ENCODE results near the gene SPHK2.

- TF ChIP-seq EZH2phosphoT487 (IDR thresholded peaks at IDR 0.05; ENCODE audit: borderline replicate concordance, low read depth) (no peak), POLR2AphosphoS5 (IDR thresholded peaks at IDR 0.05; ENCODE audit: low read depth, low read length) (no peak), RAD21 (IDR thresholded peaks at IDR 0.05; ENCODE audit: low read length) (no peak), RFX5 (IDR thresholded peaks at IDR 0.05; ENCODE audit: low read length) (no peak), SIN3A (IDR thresholded peaks at IDR 0.05; ENCODE audit: borderline replicate concordance, low read depth, low read length) (no peak), GABPA (IDR thresholded peaks at IDR 0.05; ENCODE audit: low read depth) (no peak), CTCF (IDR thresholded peaks at IDR 0.05) (no peak), YY1 (IDR thresholded peaks at IDR 0.05; ENCODE audit: low read depth) (no peak), SMC3 (IDR thresholded peaks at IDR 0.05; ENCODE audit: low read depth, low read length) (no peak), TAF1 (IDR thresholded peaks at IDR 0.05; ENCODE audit: borderline replicate concordance, low read depth, low read length) (no peak), EP300 (IDR thresholded peaks at IDR 0.05; ENCODE audit: borderline replicate concordance in 1 of 2, low read depth in 1 of 2, low read length in 1 of 2) (no peak), NRF1 (IDR thresholded peaks at IDR 0.05; ENCODE audit: low read depth, low read length) (no peak)
- TF ChIP-seq, protein P1, sequence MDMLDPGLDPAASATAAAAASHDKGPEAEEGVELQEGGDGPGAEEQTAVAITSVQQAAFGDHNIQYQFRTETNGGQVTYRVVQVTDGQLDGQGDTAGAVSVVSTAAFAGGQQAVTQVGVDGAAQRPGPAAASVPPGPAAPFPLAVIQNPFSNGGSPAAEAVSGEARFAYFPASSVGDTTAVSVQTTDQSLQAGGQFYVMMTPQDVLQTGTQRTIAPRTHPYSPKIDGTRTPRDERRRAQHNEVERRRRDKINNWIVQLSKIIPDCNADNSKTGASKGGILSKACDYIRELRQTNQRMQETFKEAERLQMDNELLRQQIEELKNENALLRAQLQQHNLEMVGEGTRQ (IDR thresholded peaks at IDR 0.05; ENCODE audit: borderline replicate concordance, low read depth, low read length): no peak
- TF ChIP-seq, protein P2, sequence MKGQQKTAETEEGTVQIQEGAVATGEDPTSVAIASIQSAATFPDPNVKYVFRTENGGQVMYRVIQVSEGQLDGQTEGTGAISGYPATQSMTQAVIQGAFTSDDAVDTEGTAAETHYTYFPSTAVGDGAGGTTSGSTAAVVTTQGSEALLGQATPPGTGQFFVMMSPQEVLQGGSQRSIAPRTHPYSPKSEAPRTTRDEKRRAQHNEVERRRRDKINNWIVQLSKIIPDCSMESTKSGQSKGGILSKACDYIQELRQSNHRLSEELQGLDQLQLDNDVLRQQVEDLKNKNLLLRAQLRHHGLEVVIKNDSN (IDR thresholded peaks at IDR 0.05; ENCODE audit: borderline replicate concordance, low read depth): no peak
Measured at GRCh38 chr19:48609571-48610108, 9.7 kb upstream of the SPHK2 start.

All from SK-N-SH (cell line).